Activated CD8-positive, alpha-beta memory T cell treated with anti-CD3 and anti-CD28 coated beads for 4 hours (primary cell): ENCODE results near the gene HOXC11.

Experiments
- DNase-seq, 2 donors: peaks; one replicate each; pipeline ENCODE4 v3.0.0-alpha.2; 2020; ENCODE audit warnings: low read depth in 2 of 2

HOXC11 gene

DNA sequence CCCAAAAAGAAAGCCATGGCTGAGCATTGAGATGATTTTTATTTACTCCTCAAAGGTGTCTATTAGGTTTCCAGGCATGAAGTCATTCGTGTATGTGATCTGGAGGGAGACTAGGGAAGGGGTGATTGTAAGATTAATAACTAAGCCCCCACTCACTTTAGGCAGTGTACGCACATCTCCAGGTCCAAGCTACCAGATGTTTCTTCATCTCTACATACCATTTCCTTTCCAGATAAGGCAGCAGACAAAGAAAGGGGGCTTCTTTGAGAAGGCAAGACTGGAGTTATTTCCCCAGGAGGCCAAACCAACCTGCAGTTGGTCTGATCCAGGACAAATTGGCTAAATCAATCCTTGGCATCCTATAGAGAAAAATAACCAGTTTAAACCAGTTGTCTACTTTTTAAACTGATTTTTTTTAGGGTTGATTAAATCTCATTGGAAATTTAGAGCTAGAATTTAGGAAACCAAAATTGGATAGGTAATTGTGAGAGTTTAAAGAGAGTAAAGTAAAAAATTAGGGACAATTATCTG lies 30.4 kb upstream of the HOXC11 start:
- DNase-seq = no peak

DNA sequence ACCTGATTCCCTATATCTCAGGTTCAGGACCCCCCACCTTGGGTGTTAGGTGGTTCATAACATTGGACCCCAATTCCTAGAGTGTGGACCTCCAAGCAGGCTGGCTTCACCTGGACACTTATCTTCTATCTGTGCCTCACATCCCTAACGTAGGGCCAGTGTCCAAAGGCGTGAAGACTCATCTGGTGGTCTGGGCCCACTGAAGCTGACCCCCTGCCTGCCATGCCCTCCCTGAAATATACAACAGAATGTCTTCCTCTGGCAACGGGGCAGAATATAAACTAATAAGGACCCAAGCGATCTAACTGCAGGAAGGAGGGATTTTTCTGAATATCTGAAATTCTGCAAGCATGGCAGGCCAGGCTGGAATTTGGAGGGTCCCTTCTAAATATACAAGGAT lies 28.7 kb upstream of the HOXC11 start:
- DNase-seq = no peak

DNA sequence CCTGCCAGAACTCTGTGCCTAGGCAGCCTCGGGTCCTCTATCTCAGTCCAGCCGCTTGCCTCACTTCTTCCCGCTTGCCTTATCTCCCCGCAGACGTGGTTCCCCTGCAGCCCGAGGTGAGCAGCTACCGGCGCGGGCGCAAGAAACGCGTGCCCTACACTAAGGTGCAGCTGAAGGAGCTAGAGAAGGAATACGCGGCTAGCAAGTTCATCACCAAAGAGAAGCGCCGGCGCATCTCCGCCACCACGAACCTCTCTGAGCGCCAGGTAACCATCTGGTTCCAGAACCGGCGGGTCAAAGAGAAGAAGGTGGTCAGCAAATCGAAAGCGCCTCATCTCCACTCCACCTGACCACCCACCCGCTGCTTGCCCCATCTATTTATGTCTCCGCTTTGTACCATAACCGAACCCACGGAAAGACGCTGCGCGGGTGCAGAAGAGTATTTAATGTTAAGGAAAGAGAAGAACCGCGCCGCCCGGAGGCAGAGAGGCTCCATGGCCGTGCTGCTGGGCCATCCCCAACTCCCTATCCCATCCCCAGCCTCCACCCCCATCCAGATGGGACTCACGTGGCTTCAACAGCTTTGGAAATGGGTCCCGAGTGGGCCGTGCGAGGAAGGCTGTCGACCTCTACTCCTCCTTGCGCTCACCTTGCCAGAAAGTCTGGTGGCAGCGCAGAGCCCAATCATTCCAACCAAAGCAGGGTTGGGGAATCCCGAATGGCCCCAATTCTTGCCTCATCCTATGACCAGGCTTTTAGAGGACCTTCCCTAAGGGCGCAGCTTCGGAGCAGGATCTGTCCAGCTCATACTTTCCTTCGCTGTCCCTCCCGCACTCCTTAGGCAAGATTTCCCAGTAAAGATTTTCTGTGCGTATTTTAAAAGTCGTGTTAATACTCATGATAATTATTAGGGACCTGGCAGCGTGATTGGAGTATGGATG lies 27.7 kb upstream of the HOXC11 start:
- DNase-seq = no peak

DNA sequence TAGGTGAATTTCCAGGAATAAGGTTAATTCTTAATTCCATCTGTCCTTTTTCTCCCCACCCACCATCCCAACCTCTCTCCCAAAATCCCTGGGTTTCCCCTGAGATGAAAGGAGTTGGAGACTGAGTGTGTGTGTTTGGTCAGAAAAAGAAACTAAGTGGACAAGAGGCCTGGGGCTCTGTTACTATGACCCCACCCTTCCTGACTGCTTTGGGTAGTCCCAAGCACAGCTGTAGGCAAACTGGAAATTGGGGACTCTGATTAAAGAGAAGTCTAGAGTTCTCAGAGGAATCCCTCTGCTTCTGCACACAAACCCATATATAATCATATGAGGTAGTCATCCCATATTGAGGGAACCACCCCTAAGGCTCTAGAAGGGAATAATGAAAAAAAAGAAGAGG lies 25.2 kb upstream of the HOXC11 start:
- DNase-seq = no peak

- no peak for DNase-seq
These were observed 24.0 kb upstream of the HOXC11 start for GRCh38 chr12:53948650-53949593.

DNA sequence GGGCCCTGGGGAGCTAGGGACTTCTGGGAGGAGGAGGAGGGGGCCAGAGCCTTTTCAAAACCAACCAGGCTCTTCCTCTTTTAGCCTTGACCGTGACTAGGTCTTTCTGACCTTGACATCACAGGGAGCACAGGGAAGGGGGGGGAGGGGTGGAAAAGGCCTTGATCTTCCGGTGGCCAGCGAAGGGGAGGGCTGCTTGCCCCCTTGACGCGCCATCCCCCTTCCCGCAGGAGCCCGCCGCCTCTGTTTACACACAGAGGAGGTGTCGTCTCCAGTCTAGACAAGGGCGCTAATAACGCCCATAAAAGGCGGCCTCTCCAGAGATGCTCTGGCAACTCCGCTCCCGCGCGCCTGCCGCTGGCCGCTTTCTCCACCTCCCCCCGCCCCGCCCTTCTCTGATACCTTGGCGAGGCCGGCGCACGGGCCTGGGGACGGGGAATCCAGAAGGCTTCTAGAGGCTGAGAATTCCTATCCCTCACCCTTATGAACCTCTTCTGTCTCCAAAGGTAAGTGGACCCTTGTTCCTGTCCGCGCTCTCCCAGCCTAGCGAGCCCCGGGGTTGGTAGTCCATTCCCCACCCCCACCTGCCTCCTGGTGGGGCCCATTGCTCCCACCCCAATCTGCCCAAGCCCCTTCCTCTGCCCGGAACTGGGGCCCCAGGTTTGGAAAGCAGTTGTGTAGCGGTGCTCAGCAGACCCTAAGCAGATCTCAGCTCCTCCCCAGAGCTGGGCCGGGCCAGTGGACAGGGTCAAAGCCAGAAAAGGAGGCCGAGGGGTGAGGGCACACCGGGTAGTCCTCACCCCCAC lies 23.1 kb upstream of the HOXC11 start:
- DNase-seq = no peak

GRCh38 chr12:53950437-53950773 lies 22.5 kb upstream of the HOXC11 start:
- no peak for DNase-seq

GRCh38 chr12:53950789-53951576 lies 21.9 kb upstream of the HOXC11 start:
- DNase-seq = no peak

- no peak for DNase-seq
These were observed 21.2 kb upstream of the HOXC11 start for GRCh38 chr12:53951577-53952334.

- DNase-seq = no peak
These were observed 20.6 kb upstream of the HOXC11 start for GRCh38 chr12:53952335-53952694.

- DNase-seq = no peak
These were observed 19.8 kb upstream of the HOXC11 start for GRCh38 chr12:53952871-53953734.

GRCh38 chr12:53953831-53954693 lies 18.9 kb upstream of the HOXC11 start:
- no peak for DNase-seq

- no peak for DNase-seq
These were observed 18.3 kb upstream of the HOXC11 start, which contains the start of gene HOXC12 for GRCh38 chr12:53954694-53955035. TSS of gene HOXC12 (plus strand) at chr12:53954903. CDS start at chr12:53954930, 27 bp downstream.

DNA sequence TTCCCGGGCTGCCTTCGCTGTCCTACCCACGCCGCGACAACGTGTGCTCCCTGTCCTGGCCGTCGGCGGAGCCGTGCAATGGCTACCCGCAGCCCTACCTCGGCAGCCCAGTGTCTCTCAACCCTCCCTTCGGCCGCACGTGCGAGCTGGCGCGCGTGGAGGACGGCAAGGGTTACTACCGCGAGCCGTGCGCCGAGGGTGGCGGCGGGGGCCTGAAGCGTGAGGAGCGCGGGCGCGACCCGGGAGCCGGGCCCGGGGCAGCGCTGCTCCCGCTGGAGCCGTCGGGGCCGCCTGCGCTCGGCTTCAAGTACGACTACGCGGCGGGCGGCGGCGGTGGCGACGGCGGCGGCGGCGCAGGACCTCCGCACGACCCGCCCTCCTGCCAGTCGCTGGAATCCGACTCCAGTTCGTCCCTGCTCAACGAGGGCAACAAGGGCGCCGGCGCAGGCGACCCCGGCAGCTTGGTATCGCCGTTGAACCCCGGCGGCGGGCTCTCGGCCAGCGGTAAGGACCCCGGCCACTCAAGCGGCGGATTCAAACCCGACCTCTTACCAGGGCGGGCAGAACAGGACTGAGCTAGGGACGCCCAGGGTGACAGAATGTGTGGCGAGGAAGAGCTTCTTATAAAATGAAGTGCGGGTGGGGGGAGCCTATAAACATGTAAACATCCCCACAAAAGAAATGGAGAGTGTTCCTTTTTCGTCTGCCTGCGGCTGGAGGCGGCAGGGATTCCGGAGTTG lies 17.7 kb upstream of the HOXC11 start:
- no peak for DNase-seq

GRCh38 chr12:53955776-53956250 lies 17.1 kb upstream of the HOXC11 start:
- DNase-seq = no peak

- no peak for DNase-seq
These were observed 16.6 kb upstream of the HOXC11 start for GRCh38 chr12:53956251-53956887.
